Measurements from ENCODE around the gene FGA.

FGA gene

DNA sequence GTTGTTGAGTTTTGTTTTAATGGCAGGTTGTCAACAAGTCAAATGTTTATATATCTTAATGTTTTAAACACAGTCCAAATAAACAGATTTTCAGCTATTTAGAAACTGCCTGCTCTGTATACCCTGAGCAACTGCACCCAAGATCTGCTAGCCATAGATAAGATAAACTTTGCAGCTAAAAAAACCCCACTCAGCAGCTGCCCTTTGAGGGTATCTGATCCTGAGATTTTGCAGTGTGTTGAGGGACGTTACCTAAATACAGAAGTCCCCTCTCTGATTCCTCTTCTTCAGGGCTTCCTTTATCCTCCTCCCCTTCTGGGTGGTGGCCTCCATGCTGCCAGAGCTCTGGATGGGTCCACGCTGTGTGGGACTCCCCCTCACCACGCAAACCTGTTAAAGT is 32.9 kb upstream of the FGA start:
- H3K4me3 ChIP-seq (ENCODE audit: low read length) = no peak overlapping the region
- DNase-seq (ENCODE audit: low read depth) = no peak
- TF ChIP-seq, protein P1, sequence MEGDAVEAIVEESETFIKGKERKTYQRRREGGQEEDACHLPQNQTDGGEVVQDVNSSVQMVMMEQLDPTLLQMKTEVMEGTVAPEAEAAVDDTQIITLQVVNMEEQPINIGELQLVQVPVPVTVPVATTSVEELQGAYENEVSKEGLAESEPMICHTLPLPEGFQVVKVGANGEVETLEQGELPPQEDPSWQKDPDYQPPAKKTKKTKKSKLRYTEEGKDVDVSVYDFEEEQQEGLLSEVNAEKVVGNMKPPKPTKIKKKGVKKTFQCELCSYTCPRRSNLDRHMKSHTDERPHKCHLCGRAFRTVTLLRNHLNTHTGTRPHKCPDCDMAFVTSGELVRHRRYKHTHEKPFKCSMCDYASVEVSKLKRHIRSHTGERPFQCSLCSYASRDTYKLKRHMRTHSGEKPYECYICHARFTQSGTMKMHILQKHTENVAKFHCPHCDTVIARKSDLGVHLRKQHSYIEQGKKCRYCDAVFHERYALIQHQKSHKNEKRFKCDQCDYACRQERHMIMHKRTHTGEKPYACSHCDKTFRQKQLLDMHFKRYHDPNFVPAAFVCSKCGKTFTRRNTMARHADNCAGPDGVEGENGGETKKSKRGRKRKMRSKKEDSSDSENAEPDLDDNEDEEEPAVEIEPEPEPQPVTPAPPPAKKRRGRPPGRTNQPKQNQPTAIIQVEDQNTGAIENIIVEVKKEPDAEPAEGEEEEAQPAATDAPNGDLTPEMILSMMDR (conservative IDR thresholded peaks at IDR 0.05; ENCODE audit: low read length) = no peak

DNA sequence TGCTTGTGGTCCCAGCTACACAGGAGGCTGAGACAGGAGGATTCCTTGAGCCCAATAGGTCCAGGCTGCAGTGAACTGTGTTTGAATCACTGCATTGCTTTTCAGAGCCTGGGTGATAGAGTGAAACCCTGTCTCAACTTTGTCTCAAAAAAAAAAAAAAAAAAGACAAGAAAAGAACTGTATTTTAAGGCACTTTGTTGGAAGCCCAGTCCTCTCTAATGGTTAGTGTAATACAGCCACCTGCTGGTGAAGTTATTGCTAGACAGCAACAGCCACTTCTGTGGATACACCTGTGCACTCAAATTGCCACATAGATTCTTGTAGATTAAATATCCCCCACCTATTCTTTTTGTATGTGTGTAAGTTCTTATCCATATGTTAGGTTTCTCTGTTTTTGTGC is 32.1 kb upstream of the FGA start:
- peak; percentile 37 for DNase-seq (ENCODE audit: low read depth)
- H3K4me3 ChIP-seq (ENCODE audit: low read length) = no peak overlapping the region
- TF ChIP-seq, protein P1 (conservative IDR thresholded peaks at IDR 0.05; ENCODE audit: low read length) = peak; percentile 50

DNA sequence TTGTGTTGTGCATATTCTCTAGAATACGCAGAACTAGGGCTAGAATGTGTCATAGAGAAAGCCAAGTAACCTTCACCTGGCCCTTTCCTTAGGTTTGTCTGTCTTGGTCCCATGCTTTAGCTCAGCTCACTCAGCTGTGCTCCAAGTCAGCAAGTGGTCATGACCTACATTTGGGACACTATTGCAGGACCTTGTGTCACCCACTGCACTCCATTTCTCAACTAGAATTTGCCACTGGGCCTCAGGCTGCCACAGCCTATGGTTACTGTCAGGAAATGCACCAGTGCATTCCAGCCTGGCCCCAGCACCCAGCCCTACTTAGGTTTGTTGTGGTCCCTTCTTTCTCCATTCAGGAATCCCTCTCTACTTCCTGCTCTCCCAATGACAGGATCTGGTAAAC is 29.6 kb upstream of the FGA start:
- no peak overlapping the region for H3K4me3 ChIP-seq (ENCODE audit: low read length)
- TF ChIP-seq, protein P1 (conservative IDR thresholded peaks at IDR 0.05; ENCODE audit: low read length) = no peak
- DNase-seq (ENCODE audit: low read depth) = no peak

DNA sequence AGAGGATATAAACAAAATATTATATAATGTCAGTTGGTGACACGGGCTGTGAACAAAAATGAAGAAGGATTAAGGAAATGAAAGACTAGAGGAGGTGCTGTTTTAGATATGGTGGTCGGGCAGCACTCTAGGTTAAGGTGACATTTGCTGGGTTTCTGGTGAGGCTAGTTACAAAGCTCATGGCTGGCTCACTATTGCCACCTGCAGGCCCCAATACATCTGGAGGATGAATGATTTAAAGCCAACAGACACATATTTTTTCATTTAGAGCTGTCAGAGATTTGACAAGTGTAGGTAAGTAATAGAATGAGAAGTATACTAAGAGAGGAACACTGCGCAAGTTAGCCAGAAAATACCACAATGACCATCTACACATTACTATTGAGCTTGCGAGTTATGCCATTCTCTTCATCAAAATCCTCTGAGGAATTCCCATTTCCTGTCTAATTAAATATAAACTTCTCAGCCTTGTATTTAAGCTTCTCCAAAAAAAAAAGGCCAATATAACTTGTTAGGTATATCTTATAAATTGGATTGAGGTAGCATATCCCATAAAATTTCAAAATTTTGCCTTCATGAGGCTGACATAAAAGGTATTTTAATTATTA is 28.3 kb upstream of the FGA start:
- no peak overlapping the region for H3K4me3 ChIP-seq (ENCODE audit: low read length)
- DNase-seq (ENCODE audit: low read depth) = peak; percentile 22
- TF ChIP-seq, protein P1 (conservative IDR thresholded peaks at IDR 0.05; ENCODE audit: low read length) = peak; percentile 61

DNA sequence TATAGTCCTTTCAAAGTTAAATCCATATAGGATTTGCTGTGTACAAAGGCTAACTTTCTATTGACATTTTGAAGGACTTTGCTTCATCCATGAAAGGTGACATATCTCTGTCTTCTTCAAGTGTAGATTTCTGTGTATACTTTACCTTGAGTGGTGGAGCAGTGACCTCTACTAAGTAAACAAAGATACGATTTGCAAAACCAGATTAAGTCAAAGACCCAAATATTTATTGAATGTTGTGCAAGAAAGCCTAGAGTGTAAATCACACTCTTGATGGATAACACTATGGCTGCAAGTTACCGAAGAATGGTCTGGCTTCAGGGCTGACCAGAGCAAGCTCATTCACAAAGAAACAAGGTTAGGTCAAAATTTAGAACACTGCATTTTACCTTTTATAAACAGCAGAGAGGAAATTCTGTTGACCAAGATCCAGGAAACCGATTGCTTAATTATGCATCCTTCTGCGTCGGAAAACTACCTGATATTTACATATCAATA is 27.3 kb upstream of the FGA start:
- no peak for DNase-seq (ENCODE audit: low read depth)
- TF ChIP-seq, protein P1 (conservative IDR thresholded peaks at IDR 0.05; ENCODE audit: low read length) = no peak
- H3K4me3 ChIP-seq (ENCODE audit: low read length) = no peak overlapping the region

DNA sequence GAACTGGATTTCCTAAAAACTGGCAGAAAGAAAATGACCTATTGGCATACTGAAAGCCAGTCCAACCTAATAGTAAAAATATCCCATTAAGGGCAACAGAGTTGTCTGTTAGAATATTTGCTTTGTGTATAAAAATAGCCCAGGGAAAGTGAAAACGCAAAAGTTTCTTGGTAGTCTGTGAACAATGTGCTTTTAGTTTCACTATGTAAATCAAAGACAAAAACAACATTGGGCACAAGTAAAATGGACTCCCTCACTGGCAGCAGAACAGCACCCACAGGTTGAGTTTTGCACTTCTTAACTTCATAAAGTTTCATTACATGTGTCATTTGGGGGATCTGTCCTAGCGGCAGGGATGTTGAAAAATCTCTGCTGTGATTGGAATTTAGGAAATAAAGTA is 26.2 kb upstream of the FGA start:
- TF ChIP-seq, protein P1 (conservative IDR thresholded peaks at IDR 0.05; ENCODE audit: low read length) = no peak
- no peak overlapping the region for H3K4me3 ChIP-seq (ENCODE audit: low read length)
- no peak for DNase-seq (ENCODE audit: low read depth)

DNA sequence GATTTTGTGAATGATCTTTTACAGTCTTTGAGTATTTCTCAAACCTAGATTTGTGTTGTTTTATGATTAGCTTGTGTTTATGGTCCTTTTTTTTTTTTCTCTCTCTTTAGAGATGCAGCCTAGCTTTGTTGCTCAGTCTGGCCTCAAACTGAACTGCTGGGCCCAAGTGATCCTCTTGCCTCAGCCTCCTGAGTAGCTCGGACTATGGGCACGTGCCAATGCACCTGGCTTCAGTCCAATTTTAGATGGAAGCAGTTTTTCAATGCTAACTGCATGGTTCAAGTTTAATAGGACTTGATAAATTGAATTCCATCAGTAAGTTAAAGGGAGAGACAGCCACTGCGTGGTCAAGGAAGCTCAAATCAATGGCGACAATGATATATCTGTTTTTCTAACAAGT is 25.7 kb upstream of the FGA start:
- H3K4me3 ChIP-seq (ENCODE audit: low read length) = no peak overlapping the region
- no peak for DNase-seq (ENCODE audit: low read depth)
- TF ChIP-seq, protein P1 (conservative IDR thresholded peaks at IDR 0.05; ENCODE audit: low read length) = no peak
